H9 (cell line): ENCODE results near the gene UBASH3A. TPM values are rescaled to one million over a fixed set of nuclear protein-coding genes. Genes with fewer than 3 reads are reported as not detected.

Experiments
- DNase-seq: peaks from one replicate; pipeline ENCODE4 v3.0.0-alpha.2; 2017
- H2AFZ ChIP-seq: one replicate; pipeline ENCODE4 v1.6.1; 2013; ENCODE audit warnings: mild to moderate bottlenecking, low read length, control low read depth, moderate library complexity
- H2AK5ac ChIP-seq: 2 replicates; pipeline ENCODE4 v1.6.1; 2013; ENCODE audit warnings: low read length, control low read depth, mixed read lengths; ENCODE audit not compliant: insufficient read length
- H2BK120ac ChIP-seq: one replicate; pipeline ENCODE4 v1.6.1; 2013; ENCODE audit warnings: low read depth, mild to moderate bottlenecking, low read length, control low read depth, inconsistent platforms; ENCODE audit not compliant: poor library complexity, severe bottlenecking
- H2BK12ac ChIP-seq: 2 replicates; pipeline ENCODE4 v1.6.1; 2013; ENCODE audit warnings: low read length, control low read depth, mixed read lengths, low read depth; ENCODE audit not compliant: insufficient read length
- H2BK15ac ChIP-seq: 2 replicates; pipeline ENCODE4 v1.6.1; 2013; ENCODE audit warnings: low read depth, low read length, control low read depth
- H2BK20ac ChIP-seq: one replicate; pipeline ENCODE4 v1.6.1; 2013; ENCODE audit warnings: low read depth, mild to moderate bottlenecking, low read length, control low read depth, inconsistent platforms; ENCODE audit not compliant: poor library complexity, severe bottlenecking
- H2BK5ac ChIP-seq: 2 replicates; pipeline ENCODE4 v1.6.1; 2013; ENCODE audit warnings: low read length, control low read depth, mixed read lengths; ENCODE audit not compliant: insufficient read length
- H3K14ac ChIP-seq: 2 replicates; pipeline ENCODE4 v1.6.1; 2013; ENCODE audit warnings: low read length, control low read depth; ENCODE audit not compliant: insufficient read depth
- H3K18ac ChIP-seq: 2 replicates; pipeline ENCODE4 v1.6.1; 2013; ENCODE audit warnings: low read depth, mild to moderate bottlenecking, mixed read lengths, low read length, control low read depth; ENCODE audit not compliant: insufficient read length
- H3K23ac ChIP-seq: 2 replicates; pipeline ENCODE4 v1.6.1; 2013; ENCODE audit warnings: low read length, control low read depth, mixed read lengths, low read depth; ENCODE audit not compliant: insufficient read length
- H3K23me2 ChIP-seq: 2 replicates; pipeline ENCODE4 v1.6.1; 2013; ENCODE audit warnings: low read depth, mild to moderate bottlenecking, mixed read lengths, low read length, control low read depth; ENCODE audit not compliant: insufficient read length, poor library complexity, severe bottlenecking
- H3K27ac ChIP-seq: 2 replicates; pipeline ENCODE4 v1.5.1; 2013; ENCODE audit warnings: low read length, control low read depth, mixed read lengths, low read depth; ENCODE audit not compliant: insufficient read length
- H3K27me3 ChIP-seq: 2 replicates; pipeline ENCODE4 v1.6.1; 2013; ENCODE audit warnings: low read length, control low read depth, inconsistent platforms; ENCODE audit not compliant: insufficient read depth
- H3K4ac ChIP-seq: 2 replicates; pipeline ENCODE4 v1.6.1; 2013; ENCODE audit warnings: low read depth, mild to moderate bottlenecking, control low read depth, inconsistent platforms, low read length, moderate library complexity
- H3K4me1 ChIP-seq: 2 replicates; pipeline ENCODE4 v1.6.1; 2013; ENCODE audit warnings: low read length, control low read depth, inconsistent platforms; ENCODE audit not compliant: insufficient read depth
- H3K4me2 ChIP-seq: 2 replicates; pipeline ENCODE4 v1.6.1; 2013; ENCODE audit warnings: low read length, control low read depth, mixed read lengths; ENCODE audit not compliant: insufficient read length, insufficient read depth
- H3K56ac ChIP-seq: 2 replicates; pipeline ENCODE4 v1.6.1; 2013; ENCODE audit warnings: low read depth, mild to moderate bottlenecking, mixed read lengths, low read length, control low read depth; ENCODE audit not compliant: insufficient read length
- H3K79me1 ChIP-seq: 2 replicates; pipeline ENCODE4 v1.6.1; 2013; ENCODE audit warnings: low read depth, mild to moderate bottlenecking, moderate library complexity, low read length, control low read depth, inconsistent platforms; ENCODE audit not compliant: insufficient read depth, poor library complexity, severe bottlenecking
- H3K79me2 ChIP-seq: 2 replicates; pipeline ENCODE4 v1.6.1; 2013; ENCODE audit warnings: low read length, control low read depth, inconsistent platforms; ENCODE audit not compliant: insufficient read depth
- H3K9ac ChIP-seq: 2 replicates; pipeline ENCODE4 v1.6.1; 2013; ENCODE audit warnings: low read length, control low read depth, mixed read lengths; ENCODE audit not compliant: insufficient read length; ENCODE audit errors: extremely low read depth
- H3K9me3 ChIP-seq: one replicate; pipeline ENCODE4 v1.6.1; 2013; ENCODE audit warnings: low read depth, low read length, inconsistent platforms; ENCODE audit not compliant: control insufficient read depth
- H3T11ph ChIP-seq: one replicate; pipeline ENCODE4 v1.6.1; 2013; ENCODE audit warnings: mild to moderate bottlenecking, low read length, control low read depth, inconsistent platforms
- H4K20me1 ChIP-seq: one replicate; pipeline ENCODE4 v1.6.1; 2013; ENCODE audit not compliant: control insufficient read depth, insufficient read length, insufficient read depth
- H4K5ac ChIP-seq: 2 replicates; pipeline ENCODE4 v1.6.1; 2013; ENCODE audit warnings: low read depth, mild to moderate bottlenecking, mixed read lengths, low read length, control low read depth; ENCODE audit not compliant: insufficient read length
- H4K8ac ChIP-seq: replicated peaks from 2 replicates; pipeline ENCODE4 v1.6.1; 2013; ENCODE audit warnings: low read length, control low read depth, mixed read lengths, low read depth; ENCODE audit not compliant: insufficient read length
- H4K91ac ChIP-seq: 2 replicates; pipeline ENCODE4 v1.6.1; 2013; ENCODE audit warnings: low read depth, mild to moderate bottlenecking, moderate library complexity, mixed read lengths, low read length, control low read depth; ENCODE audit not compliant: insufficient read length
- H3K27ac Mint-ChIP-seq, 3 experiments: 2 replicates in 2 of 3; 3 replicates in 1 of 3; pipeline ENCODE4 v1.8.0; 2020 to 2021; ENCODE audit warnings: mixed read lengths in 3 of 3, mild to moderate bottlenecking in 1 of 3, moderate library complexity in 1 of 3
- H3K27me3 Mint-ChIP-seq: 2 replicates; pipeline ENCODE4 v1.8.0; 2021; ENCODE audit warnings: low read depth, mild to moderate bottlenecking, moderate library complexity, mixed read lengths
- H3K36me3 Mint-ChIP-seq, 3 experiments: 2 replicates in 2 of 3; 3 replicates in 1 of 3; pipeline ENCODE4 v1.8.0; 2020 to 2021; ENCODE audit warnings: low read depth in 3 of 3, mixed read lengths in 3 of 3; ENCODE audit not compliant: insufficient read depth in 1 of 3
- H3K4me1 Mint-ChIP-seq, 2 experiments: 2 replicates each; pipeline ENCODE4 v1.8.0; 2020; ENCODE audit warnings: mixed read lengths in 2 of 2
- H3K4me3 Mint-ChIP-seq, 2 experiments: 2 replicates in 1 of 2; 3 replicates in 1 of 2; pipeline ENCODE4 v1.8.0; 2020 to 2021; ENCODE audit warnings: mild to moderate bottlenecking in 2 of 2, mixed read lengths in 2 of 2, moderate library complexity in 1 of 2
- H3K9me3 Mint-ChIP-seq, 2 experiments: 2 replicates in 1 of 2; 3 replicates in 1 of 2; pipeline ENCODE4 v1.8.0; 2020; ENCODE audit warnings: mild to moderate bottlenecking in 2 of 2, mixed read lengths in 2 of 2, moderate library complexity in 1 of 2
- CTCF ChIP-seq: fragments of 200-600 bp; sonication (generic); conservative IDR thresholded peaks from 3 replicates; pipeline ENCODE4 v1.8.0; 2021; ENCODE audit warnings: antibody characterized with exemption, mild to moderate bottlenecking
- WGBS: extraction: QIAGEN DNeasy Blood & Tissue Kit; methylation state at CpG from one replicate; pipeline ENCODE4 v1.1.7; 2013; ENCODE audit warnings: missing lambda C conversion rate, low lambda C conversion rate, mixed read lengths; ENCODE audit not compliant: insufficient read length; ENCODE audit errors: extremely low coverage; 5-methylcytosine and 5-hydroxymethylcytosine counted together
- total RNA-seq: library from RNA; stranded (reverse); gene quantifications from 2 replicates; pipeline ENCODE4 v1.2.1, GENCODE V29; 2021

Gene UBASH3A
- total RNA-seq, 1 experiment from 2014 or later = not detected

- no peaks in the 10 kb centered on the region for H3K79me1 ChIP-seq
- no peak overlapping the region for H2AK5ac ChIP-seq
- no peak overlapping the region for H3T11ph ChIP-seq
- no peak overlapping the region for H3K56ac ChIP-seq
- H2AFZ ChIP-seq = no peak overlapping the region
- no peak overlapping the region for H4K91ac ChIP-seq
- no peak overlapping the region for H3K27ac ChIP-seq
- WGBS = no CpG with 5 or more reads among the region's 5 CpGs
- H2BK120ac ChIP-seq = no peak overlapping the region
- no peak overlapping the region for H2BK15ac ChIP-seq
- no peak overlapping the region for H2BK20ac ChIP-seq
- H3K27me3 ChIP-seq = no peaks in the 10 kb centered on the region
- H4K8ac ChIP-seq = no peak overlapping the region
- peaks cover 25% of the 10 kb centered on the region for H3K27me3 Mint-ChIP-seq
- no peak for TF ChIP-seq CTCF
- H3K36me3 Mint-ChIP-seq = peaks cover 0 to 2% (median 0%) of the 10 kb centered on the region in 3 experiments; a peak in 2 of 7 replicates
- H4K5ac ChIP-seq = no peak overlapping the region
- H3K4ac ChIP-seq = no peak overlapping the region
- no peaks in the 10 kb centered on the region for H3K9me3 ChIP-seq
- DNase-seq = no peak
- no peak overlapping the region for H3K4me3 Mint-ChIP-seq
- H3K79me2 ChIP-seq = no peaks in the 10 kb centered on the region
- H3K27ac Mint-ChIP-seq = no peak overlapping the region; a peak in 1 of 7 replicates
- H2BK12ac ChIP-seq = no peak overlapping the region
- H2BK5ac ChIP-seq = no peak overlapping the region
- H3K4me1 Mint-ChIP-seq = peaks cover 37 to 40% of the 10 kb centered on the region in 2 experiments
- H3K23ac ChIP-seq = no peak overlapping the region
- no peaks in the 10 kb centered on the region for H3K23me2 ChIP-seq
- no peak overlapping the region for H3K14ac ChIP-seq
- peaks cover 0 to 7% of the 10 kb centered on the region in 2 experiments; a peak in 1 of 5 replicates for H3K9me3 Mint-ChIP-seq
- H4K20me1 ChIP-seq = peaks cover 2% of the 10 kb centered on the region
- H3K4me2 ChIP-seq = no peak overlapping the region
- no peak overlapping the region for H3K9ac ChIP-seq
- H3K4me1 ChIP-seq = peaks cover 6% of the 10 kb centered on the region; the same call in 1 of the 2 replicates
- H3K18ac ChIP-seq = no peak overlapping the region
Observed at GRCh38 chr21:42390193-42390592, 13.5 kb upstream of the UBASH3A start.
